HG02884 (cell line): ENCODE results near the gene CLECL1.

Experiments used
- ATAC-seq: cut with Tn5 transposase; IDR thresholded peaks from one replicate; pipeline ENCODE4 v1.9.1; 2021; ENCODE audit warnings: mild to moderate bottlenecking, moderate library complexity; ENCODE audit not compliant: unreplicated experiment

CLECL1 gene

GRCh38 chr12:9732921-9733461, at the start of gene CLECL1:
TSS of gene CLECL1 (minus strand) at chr12:9733097.
- peak; percentile 26 for ATAC-seq

DNA sequence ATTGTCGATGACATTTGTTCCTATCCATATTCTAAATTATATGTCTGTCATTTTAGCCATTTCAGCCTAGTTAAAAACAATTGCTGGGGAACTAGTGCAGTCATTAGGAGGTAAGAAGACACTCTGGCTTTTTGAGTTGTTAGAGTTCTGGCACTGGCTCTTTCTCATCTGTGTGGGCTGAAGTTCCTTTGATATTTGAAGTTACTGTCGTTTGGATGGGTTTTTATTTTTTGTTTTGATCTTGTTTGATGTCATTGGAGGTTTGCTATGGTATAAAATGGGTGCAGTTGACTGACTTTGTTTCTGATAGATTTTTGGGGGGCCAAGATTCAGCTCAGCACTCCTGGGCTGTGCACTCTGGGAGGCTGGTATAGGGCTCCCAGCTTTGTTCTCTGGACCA, 48.5 kb upstream of the CLECL1 start:
- ATAC-seq = no peak

- ATAC-seq = no peak
These were observed 46.3 kb upstream of the CLECL1 start for GRCh38 chr12:9779209-9779608.

GRCh38 chr12:9776781-9777180, 43.9 kb upstream of the CLECL1 start:
- no peak for ATAC-seq

- no peak for ATAC-seq
These were observed 40.5 kb upstream of the CLECL1 start for GRCh38 chr12:9773216-9773877.

- no peak for ATAC-seq
These were observed 30.1 kb upstream of the CLECL1 start for GRCh38 chr12:9763025-9763424.

DNA sequence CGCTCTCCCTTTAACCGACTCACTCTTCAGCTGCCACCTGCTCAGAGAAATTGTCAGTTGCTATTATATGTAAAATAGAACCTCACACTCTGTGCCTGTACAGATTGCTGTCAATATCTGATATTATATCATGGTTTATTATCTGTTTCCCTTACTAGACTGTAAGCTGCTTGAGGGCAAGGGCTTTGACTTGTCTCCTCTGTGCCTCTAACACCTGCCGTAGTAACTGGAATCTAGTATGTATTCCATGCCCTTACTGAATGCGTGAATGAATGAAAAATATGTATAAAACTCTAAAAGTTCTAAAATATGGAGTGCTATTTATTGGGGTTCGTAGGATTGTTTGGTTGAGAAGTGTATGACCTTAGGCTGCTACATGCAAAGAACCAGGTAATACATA, 29.5 kb upstream of the CLECL1 start:
- ATAC-seq = no peak

DNA sequence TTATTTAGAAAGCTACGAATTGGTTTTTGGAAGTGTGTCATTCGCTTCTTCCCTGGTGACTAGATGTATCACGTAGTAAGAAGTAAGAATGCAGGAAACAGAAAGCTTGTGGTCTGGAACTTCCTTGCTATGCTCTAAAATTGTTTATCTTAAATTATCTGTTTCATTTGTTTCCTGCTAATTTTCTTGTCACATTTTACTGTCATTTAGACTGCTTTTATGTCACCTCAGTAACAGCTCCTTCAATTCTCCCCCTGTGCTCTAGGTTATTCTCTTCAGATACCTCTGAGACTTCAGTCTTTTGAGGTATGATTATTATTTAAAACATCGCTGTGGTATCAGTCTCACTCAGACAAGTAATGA, 28.5 kb upstream of the CLECL1 start:
- no peak for ATAC-seq

DNA sequence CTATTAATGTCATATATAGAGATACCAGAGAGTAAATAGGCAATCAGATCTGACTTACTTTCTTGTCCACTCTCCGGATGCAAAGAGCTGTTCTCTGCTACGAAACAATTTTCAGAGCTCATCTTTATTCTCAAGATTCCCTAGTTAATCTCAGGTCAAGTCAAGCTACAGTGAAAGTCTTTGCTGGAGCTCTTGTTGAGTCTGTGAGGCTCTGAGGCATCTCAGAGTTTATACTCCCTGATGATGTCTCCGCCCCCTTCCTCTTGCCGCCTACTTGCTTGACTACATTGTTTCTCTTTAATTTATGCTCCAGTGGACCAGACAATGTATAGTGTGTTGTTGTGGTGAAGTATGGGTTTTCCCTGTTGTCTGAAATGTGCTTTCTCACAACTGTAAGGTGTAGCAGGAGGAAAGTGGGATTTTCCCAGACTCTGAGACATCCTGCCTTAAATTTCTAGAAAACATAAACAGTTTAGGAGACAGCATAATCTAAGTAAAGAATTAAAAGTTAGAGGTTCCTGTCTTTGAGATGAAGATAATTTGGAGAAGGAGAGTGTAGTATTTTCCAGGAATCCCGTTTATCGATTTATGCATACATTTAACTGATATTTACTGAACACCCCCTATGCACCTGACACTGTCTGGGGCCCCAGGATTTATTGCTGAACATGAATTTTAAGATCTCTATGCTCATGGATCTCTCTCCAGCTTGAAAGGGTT, 28.0 kb upstream of the CLECL1 start, which contains the start of gene CD69:
TSS of gene CD69 (minus strand) at position 203 of the 720 bp plus-strand sequence. CDS start at position 122, 81 bp downstream.
- ATAC-seq = peak; percentile 40

- no peak for ATAC-seq
These were observed 27.2 kb upstream of the CLECL1 start for GRCh38 chr12:9760120-9760519.

DNA sequence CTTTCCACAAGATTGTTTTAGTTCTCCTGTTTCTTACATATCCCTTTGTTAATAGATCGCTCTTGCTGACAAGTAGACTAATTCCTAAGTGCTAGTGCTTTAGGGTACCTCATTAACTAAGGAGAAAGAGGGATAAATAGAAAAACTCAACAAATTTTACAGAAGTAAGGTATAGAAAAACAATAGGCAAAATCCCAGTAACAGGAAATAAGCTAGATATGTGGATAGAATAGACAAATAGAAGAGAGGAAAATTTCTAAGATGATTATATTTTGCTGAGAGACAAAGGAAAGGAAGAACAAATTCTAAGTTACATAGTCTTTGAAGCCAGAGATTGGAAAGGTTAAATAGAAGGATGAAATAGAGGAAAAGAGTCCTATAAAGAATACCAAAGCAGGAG, 26.8 kb upstream of the CLECL1 start:
- no peak for ATAC-seq

DNA sequence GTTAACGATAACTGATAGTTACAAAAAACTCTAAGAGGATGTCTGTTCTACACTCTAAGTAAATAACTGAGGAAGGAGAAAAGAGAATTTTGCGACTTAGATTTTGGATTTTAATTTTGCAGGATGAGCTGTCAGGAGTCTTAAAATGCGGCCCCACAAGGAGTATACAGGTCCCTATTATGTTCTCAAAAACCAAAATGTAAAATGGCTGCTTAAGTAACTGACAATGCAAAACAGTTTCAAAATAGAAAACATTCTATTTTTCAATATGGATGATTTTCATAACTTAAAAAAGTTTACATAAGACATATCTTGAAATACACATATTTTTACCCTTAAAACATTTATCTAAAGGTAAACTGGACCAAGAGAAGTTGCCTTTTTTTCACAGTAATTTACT, 25.2 kb upstream of the CLECL1 start:
- no peak for ATAC-seq

DNA sequence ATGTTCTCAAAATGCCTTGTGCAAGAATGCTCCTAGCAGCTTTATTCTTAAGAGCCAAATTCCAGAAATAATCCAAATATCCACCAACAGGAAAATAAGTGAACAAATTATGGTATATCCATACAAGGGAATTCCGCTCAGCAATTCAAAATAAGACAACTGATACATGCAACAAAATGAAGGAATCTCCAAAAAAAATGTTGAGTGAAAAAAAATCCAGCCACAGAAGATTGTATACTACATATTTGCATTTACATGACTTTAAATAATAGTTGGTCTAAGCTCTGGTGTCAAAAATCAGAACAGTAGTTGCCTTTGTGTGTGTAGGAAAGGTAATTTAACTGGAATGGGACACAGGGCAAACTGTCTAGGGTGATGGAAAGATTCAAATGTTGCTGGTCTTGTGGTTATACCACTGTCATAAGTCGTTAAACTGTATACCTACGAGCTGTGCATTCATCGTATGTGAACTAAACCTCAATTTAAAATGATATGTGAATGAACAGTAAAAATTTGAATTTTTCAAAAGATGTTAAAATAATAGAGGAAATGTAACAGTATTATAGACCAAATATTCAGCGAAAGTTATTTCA, 24.6 kb upstream of the CLECL1 start:
- no peak for ATAC-seq

DNA sequence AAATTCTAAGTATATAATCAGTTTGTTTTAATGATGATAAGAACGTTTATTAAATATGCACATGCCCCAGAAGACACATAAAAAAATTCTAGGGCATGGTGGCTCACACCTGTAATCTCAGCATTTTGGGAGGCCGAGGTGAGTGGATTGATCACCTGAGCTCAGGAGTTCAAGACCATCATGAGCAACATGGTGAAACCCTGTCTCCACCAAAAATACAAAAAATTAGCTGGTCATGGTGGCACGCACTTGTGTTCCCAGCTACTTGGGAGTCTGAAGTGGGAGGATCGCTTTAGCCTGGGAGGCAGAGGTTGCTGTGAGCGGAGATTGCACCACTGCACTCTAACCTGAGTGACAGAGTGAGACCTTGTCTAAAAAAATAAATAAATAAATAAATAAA, 23.8 kb upstream of the CLECL1 start:
- ATAC-seq = no peak

DNA sequence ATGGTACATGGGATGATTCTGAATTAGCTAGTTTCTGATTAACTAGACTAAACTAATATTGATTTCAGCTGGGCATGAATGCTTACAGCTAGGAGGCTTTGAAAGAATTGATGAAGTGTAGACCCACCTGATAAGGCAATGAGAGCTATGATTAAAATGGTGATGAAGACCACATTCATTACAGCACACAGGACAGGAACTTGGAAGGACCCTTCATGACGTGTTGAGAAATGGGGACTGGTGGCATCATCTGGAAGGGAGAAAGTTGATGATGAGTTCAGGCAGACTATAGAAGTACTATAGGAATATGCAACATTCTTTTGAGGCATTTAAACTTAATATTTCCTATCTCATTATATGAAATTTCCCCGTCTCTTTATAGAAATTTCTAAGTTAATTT, 23.3 kb upstream of the CLECL1 start:
- ATAC-seq = no peak

DNA sequence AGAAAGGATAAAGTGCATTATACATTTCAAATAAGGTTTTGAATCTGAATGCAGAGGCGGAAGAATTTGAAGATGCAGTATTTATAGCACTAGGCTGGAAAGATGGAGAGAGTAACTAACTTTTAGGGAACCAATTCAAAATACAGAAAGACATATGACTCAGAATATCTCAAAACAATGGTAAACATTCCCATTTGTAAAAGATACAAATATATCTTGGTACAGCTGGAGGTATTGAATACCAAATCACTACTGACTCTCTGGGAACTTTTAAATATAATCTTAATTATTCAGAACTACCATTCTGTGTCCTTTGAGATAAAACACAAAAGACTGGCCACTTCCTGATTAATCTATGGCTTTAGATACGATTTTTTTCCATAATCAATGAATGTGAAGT, 22.7 kb upstream of the CLECL1 start:
- ATAC-seq = no peak

DNA sequence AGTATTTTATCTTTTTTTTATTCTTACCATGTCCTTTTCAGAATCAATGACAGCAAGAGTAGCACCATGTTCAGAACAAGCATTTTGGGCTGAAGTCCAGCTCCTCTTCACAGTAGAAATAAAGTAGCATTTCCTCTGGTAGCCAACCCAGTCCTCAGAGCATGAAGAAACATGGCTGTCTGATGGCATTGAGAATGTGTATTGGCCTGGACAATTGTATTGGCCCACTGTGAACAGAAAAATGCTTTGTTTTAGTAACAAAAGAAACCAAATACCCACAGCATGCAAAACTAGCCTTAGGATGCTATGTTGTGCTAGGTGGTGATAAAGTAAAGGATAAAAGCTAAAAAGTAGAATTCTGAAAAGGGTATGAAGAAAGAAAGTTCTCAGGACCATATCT, 22.1 kb upstream of the CLECL1 start:
- no peak for ATAC-seq

- ATAC-seq = no peak
These were observed 21.4 kb upstream of the CLECL1 start for GRCh38 chr12:9754099-9754927.

DNA sequence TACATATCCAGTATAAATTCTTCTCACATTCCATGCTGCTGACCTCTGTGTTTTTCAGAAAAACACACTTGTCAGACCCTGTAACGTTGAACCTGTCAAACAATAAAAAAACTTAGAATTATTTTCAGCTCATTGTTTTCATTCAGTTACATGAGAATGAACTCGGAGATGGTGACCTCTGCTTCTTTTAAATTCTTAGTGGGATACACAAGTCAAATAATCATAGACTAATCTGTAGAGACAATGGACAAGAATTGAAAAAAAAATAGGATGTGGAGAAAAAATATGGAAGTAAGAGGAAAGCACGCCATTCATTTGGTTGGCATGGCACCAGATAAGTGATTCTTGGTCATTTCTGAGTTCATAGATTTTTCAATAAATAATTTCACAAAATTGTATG, 20.6 kb upstream of the CLECL1 start:
- ATAC-seq = no peak

DNA sequence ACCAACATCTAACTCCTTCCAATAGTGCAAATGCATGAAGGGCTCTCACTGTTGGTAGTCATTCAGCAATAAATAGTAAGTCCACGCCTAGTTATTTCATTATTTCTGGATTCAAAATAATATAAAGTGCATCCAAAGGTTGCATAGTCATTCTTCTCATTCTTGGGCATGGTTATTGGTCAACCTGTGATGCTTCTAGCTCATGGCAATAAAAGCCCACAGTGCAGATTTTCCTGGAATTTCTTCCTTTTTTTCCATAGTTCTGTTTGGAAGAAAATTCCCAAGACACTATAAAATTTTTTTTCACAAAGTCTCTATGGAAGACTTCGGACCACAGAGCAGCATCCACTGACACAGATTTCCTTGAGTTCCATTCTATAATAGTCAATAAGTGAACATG, 20.2 kb upstream of the CLECL1 start:
- ATAC-seq = no peak
